Inflammatory macrophage (primary cell): ENCODE measurements around the gene ZNF511.

ENCODE experiments used
- DNase-seq, 2 donors: peaks; one replicate each; pipeline ENCODE4 v3.0.0-alpha.2; 2020 to 2022

The ZNF511 gene

DNA sequence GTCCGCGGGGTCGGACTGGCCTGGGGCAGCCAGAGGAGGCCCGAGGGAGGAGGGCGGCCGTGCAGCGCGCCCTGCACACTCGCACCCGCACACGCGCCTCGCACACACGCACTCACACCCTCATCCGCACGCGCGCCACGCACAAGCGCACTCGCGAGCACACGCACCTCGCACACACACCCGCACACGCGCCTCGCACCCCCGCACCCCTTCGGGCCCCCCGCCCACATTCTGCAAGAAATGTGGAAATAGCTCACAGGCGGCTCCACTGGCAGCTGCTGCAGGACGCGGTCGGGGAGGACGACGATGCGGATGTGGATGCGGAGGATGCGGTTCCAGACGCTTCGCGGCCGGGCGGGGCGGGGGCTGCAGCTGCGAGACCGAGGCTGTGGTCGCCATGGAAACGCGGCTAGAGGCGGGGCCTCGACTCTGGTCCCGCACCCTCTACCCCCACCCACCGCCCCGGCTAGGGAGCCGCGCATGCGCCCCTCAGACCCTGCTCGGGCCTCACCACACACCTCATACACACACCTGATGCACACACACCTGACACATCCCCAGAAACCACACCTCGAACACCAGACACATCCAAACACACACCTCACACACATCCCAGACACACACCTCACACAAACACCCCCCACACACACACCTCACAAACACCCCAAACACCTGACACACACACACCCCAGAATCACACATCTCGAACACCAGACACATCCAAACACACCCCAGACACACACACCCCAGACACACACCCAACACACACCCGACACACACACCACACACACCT, 28.1 kb downstream of the ZNF511 start, which contains the start of gene CALY:
Gene CALY (minus strand): TSS at position 320 of the 793 bp plus-strand sequence. CDS start 7,907 bp downstream, outside the sequence.
- DNase-seq: no peak

DNA sequence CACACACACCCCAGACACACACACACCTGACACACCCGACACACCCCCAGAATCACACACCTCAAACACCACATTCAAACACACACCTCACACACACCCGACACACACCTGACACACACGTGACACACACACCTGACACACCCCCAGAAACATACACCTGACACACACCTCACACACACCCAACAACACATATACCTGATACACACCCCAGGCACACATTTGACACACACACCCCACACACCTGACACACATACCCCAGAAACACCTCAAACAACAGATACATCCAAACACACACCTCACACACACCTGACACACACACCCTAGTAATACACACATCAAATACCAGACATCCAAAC, 28.6 kb downstream of the ZNF511 start:
- no peak for DNase-seq

DNA sequence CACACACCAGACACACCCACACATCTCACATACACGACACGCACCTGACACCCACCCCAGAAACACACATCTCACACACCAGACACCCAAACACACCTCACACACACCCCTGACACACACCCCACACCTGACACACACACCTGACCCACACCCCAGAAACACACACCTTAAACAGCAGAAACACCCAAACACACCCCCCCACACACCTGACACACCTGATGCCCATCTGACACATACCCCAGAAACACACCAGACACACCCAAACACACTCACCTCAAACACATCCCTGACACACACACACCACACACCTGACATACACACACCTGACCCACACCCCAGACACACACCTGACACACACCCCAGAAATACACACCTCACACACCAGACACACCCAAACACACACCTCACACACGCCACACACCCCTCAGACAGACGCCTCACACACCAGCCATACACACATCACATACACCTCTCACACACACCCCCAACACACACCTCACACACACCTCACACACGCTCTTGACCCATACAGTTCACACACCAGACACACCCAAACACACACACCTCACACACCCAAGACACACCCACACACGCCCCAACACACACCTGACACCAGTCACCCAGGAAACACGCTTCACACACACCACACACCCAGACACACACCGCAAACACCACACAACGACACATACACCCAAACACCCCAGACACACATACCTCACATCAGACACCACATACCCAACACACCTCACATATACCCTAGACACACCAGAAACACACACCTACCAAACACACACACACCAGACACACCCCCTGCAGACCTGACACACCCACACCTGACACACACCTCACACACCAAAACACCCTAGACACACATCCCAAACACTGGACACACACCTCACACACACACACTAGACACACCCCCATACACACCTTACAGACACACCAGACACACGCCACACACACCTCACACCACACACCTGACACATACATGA, 29.7 kb downstream of the ZNF511 start:
- no peak for DNase-seq

DNA sequence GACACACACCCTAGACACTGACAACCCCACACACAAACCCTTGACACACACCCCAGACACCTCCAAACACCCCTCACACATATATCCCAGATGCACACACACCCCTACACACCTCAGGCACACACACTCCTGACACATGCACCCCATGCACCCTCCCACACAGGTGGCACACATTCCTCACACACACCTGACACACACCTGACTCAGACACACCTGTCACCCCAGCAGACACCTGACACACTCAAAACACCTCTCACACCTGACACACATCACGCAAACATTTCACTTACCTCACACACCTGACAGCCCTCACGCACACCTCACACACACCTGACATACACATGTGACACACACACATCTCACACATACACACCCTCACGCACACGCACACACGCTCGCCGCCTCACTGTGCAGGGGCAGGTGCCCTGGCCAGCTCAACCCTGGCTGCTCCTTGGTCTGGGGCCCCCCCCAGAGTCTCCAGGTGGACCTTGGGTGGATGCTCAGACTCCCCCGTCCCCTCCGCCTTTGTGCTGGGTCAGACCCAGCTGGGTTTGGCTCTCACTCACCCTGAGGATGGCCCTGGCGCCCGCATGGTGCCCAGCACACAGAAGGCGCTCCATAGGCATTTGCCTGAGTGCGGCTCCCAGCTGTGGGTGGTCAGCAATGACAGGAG, 31.1 kb downstream of the ZNF511 start:
- DNase-seq: no peak

DNA sequence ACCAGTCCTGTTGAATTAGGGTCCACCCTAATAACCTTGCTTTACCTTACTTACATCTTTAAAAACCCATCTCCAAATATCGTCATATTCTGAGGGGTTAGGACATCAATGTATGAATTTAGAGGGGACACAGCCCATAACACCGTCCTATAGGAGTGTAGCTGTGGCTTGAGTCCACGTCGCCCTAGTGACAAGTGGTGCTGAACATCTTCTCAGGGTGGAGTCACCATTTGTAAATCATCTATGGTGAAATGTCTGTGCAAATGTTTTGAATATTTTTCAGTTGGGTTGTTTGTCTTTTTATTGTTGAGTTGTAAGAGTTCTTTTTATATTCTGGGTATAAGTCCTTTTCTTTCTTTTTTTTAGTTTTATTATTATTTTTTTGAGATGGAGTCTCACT, 33.3 kb downstream of the ZNF511 start:
- no peak for DNase-seq

DNA sequence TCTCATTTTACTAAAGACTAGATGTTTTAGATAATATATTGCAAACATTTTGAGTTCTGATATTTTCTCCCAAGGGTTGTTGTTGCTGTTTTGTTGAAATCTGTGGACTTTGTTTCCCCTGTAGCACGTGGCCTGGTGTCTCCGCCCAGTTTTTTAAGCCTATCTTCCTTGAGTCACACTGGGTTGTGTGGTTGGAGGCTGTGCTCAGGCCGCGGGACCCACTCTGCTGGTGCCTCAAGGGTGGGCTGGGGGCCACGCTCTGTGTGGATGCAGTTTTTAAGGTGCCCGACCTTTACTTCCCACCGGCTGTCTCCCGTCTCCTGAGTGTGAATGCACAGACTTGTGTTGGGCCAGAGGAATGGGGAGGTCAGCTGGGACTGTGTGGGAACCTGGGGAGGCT, 34.2 kb downstream of the ZNF511 start:
- DNase-seq: no peak

DNA sequence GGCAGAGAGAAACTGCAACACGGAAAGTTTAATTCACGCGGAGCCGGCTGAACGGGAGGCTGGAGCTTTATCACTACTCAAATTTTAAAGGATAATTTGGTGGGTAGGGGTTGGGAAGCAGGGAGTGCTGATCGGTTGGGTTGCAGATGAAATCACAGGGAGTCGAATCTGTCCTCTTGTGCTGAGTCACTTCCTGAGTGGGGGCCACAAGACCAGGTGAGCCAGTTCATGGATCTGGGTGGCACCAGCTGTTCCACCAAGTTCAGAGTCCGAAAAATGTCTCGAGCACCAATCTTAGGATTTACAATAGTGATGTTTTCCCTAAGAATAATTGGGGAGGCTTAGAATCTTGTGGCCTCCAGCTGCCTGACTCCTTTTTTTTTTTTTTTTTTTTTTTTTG, 34.8 kb downstream of the ZNF511 start:
- no peak for DNase-seq

DNA sequence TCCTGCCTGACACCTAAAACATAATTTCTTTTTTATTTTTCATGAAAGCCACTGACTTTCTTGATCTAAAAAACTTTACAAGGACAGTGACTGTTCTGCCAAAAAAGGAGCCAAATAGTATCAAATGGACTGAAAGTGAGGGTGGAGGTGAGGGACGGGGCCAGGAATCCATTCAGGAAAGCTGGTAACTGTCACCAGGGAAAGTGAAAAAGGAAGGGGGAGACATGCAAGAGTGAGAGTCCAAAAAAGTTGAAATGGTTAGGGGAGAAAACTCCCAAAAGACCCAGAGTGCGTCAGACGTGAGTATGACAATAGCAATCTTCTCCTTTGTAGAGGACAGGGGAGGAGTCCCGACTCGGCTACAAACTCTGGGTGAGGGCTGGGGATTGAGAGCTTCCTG, 35.5 kb downstream of the ZNF511 start:
- no peak for DNase-seq

DNA sequence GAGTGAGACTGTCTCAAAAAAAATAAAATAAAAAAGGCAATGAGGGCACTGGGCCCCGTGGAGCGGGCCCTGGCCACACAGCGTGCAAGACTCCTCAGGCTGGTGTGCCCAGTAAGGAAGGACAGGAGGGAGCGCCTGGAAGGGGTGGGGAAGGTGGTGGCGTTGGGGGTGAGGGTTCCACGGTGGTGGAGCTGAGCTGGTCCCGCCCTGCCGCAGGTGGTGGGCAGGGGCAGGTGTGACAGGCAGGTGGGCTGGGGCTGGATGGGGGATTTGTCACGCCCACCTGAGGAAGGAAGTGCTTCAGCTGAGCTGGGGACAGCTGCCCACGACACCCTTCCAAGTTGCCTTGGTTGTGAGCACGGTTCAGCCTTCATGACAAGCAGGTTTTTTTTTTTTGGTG, 37.7 kb downstream of the ZNF511 start:
- no peak for DNase-seq

DNA sequence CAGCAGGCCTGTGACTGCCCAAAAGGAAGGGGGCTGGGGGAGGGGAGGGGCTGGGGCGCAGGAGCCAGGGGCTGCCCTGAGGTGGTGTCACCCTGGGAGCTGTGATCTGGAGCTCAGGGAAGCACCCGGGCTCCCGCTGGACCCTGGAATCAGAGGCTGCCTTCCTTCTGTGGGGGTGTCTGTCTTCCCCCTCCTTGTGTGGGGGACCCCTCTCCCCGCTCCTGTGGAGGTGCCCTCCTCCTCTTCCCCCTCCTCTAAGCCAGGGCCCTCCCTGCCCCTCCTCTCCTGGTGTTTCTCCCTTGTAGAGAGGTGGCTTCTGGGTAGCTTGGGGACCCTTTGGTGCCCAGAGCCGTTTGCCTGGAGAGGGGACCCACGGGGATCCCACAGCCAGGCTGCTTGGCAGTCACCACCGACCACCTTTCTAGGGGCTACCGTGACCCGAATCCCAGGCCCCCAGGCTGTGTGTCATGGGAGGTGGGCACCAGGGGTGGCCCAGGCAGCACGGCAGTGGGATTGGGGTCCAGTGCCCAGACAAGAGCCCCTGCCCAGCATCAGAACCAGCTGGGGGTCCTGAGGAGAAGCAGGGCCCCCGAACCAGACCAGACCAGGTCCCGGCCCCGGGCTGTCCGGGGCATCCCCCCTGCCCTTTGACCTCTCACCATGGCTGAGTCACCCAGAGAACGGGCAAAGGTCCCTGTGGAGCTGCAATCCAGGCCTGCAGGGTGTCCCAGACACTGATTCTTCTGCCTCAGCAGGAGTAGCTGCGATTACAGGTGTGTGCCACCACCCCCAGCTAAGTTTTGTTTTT, 39.2 kb downstream of the ZNF511 start:
- DNase-seq: no peak

DNA sequence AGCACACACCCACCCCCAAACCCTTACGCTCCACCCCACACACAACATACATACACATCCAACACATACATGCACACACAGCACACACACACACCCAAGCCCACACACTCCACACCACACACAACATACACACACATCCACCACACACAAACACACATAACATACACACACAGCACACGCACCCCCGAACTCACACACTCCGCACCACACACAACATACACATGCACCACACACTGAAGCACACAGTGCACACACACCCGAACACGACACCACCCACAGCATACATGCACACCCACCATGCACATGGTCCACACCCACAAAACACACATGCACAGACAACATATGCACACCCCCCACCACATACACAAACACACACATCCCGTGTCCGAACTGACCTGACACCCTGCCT, 40.5 kb downstream of the ZNF511 start:
- no peak for DNase-seq

DNA sequence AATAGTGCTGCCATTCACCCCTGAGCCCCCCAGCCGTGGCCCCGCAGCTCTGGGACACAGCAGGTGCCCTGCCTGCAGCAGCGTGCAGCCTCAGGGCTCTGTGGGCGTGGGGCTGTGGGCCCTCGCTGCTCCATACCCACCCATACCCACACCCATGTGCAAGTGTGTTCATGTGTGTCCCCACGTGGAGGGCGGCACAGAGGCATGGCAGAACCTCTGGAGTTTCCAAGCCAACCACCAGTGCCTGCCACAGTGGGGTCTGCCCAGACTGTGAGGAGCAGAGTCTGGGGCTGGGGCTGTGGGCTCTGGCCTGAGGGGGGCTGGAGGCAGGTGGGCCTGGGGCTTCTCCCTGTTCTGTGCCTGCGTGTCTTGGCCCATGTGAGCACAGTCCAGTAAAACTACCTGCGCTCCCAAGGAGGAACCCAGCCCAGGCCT, 40.9 kb downstream of the ZNF511 start:
- no peak for DNase-seq

DNA sequence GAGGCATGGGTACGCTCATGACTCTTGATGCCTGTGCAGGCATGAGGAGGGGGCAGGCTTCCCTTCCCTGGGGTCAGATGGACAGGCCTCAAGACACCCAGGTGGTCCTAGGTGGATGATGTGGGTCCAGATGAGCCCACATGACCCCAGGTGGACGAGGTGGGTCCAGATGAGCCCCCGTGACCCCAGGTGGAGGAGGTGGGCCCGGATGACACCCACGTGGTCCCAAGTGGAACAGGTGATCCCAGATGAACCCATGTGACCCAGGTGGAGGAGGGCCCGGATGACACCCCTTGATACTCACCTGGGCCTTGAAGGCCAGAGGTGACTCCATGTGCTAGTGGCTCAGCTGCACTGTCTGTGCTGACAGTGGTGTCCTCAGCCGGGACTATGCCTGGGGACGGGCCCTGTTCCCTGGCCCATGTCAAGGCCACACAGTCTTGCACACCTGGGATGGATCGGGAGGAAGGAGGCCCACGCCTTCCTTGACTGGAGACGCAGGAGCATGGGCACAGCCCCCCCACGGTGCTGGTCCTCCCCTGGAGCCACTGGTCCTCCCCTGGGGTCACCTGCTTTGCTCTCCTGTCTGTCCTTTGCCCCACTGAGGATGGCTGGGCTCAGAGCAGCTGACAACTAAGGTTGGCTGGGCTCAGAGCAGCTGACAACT, 41.7 kb downstream of the ZNF511 start:
- no peak for DNase-seq

DNA sequence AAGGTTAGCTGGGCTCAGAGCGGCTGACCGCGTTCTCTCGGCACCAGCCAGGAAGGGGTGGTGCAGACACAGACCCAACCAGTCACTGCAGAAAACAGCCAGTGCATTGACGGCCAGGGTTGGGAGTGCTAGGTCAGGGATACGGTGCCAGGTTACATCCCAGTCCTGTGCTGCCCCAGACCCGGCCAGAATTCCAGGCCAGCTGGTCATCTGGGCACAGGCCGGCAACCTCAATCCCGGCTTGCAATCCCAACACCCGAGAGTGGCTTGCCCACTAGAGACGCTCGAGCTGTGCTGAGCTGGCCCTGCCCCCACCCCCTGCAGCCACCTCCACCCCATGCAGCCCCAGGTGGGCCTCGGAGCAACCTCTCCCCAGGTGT, 42.2 kb downstream of the ZNF511 start:
- no peak for DNase-seq

DNA sequence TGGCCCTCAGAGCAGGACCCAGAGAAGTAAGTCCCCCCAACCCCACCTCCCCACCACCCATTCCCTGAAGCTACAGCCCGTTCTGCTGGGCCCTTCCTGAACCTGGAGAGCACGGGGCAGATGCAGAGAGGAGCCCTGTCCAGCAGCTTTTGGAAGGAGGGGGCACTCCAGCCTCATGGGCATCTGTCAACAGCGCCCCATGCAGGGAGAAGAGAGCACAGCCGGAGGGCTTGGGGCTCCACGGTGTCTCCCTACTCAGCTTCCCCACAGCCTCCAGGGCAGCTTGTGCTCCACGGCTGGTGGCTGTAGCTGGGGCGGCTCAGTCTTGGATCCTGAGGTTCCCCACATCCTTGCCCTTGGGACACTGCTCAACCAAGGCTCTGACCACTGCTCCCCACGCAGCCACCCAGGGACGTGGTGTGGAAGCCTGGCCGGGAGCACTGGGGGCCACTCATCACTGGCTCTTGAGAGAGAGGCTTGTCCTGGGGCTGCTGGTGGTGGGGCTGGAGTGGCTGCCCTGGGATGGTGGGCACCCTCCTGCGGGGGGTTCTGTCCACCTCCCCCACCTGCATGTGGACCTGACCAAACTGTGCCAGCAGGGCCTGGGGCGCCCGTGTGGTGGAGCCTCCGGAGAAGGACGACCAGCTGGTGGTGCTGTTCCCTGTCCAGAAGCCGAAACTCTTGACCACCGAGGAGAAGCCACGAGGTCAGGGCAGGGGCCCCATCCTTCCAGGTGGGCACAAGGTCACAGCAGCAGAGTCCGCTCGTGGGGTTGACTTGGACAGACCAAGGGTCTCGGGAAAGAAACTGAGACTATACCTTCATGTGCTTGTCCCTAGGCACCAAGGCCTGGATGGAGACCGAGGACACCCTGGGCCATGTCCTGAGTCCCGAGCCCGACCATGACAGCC, 42.9 kb downstream of the ZNF511 start:
- DNase-seq: no peak

DNA sequence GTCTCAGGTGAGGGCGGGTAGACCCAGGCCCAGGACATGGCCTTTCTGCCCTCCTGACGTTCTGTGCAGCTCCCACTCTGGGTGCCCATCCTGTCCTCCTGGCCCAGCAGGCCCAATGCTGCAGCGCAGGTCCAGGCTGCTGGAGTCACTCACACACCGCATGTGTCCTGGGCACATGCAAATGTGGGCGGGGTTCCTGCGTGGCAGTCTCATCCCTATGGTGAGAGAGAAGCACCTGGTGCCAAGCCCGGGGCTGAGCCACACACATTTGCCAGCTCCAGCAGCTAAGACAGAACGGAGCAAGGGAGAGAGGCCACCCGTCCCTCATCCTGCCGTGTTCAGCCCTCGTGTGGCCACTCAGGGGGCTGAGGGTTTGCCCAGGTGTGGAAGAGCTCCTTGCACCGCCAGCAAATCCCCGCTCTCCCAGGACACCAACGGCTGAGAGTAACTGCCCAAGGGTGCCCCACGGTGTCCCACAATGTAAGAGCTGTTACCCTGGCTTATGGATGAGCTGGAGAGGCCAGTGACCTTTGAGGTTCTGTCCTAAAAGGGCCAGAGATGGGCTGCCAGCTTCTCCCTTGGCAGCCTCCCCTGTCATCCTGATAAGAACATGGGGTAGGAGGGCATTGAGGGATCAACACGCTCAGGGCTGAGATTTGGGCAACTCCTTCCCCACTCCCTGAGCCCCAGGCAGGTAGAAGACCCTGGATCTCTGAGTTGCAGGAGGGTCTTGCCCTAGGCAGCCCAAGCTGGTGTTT, 44.7 kb downstream of the ZNF511 start:
- DNase-seq: no peak

DNA sequence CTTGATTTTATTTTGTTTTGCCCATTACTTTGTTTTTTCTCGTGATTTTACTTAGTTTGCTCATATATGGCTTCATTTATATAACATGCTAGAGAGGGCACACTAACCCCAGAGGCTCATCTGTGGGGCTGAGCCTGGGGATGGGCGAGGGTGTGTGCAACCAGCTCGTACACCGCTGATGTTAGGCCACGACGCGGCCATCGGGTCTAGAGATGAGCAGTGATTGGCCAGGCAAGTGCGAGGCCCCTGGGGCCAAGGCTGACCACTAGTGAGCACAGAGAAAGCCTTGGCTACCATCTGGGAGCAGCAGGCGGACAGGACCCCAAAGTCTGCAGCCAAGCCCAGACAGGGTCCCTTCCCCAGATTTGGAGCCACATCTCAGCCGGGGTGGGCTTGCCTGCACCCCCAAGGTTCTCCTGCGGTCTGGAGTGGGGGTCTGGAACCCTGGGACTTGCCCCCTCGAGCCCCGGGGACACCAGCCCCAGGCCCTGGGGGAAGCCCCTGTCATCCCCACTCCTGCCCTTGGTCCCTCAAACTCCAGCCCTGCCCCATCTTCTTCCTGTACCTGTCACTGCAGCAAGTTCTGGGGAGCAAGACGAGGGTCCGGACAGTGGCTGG, 45.4 kb downstream of the ZNF511 start:
- no peak for DNase-seq

DNA sequence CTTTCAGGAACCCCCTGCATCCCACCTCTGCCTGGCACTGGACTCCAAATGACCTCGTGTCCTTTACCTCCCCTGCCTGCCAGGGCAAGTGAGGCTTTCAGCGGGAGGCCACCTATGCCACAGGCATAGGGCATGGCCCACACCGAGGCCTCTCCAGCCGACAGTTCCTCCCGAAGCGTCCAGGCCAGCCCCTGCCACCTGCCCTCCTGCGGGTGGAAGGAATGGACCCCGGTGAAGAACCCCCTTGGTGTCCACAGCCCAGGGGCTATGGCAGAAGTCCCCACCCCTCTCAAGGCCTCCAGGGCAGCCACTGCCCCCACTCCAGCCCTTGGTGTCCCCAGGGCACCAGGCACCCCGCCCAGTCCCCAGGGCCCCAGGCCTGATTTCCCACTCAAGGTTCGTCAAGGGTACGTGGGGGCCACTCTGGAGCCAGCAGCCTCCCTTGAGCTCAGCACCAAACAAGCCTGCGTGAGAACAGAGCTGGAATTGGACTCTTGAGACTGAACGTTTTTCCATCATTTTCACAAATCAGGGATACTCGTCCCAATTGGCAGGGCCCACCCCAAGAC, 46.0 kb downstream of the ZNF511 start:
- DNase-seq: no peak

DNA sequence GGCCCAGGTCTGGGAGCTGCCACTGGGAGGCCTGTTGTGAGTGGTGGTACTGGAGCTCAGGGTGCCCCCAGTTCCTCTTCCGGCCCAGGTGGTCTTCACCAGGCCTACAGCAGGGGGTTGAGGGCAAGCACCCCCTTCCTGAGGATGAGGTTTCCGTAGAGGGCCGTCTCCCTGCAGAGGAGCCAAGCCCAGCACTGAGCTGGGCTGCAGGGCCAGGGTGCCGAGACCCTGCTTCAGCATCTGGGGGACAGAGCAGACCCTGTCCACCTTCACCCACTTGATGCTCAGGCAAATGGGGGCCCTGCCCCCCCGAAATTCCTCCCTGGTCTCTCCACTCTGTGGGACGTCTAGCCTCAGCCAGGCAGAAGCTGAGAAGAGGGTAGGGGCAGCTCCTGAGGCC, 46.6 kb downstream of the ZNF511 start:
- no peak for DNase-seq
